ENCODE results near the gene SNAP29. TPM values are rescaled to one million over a fixed set of nuclear protein-coding genes. Genes with fewer than 3 reads are reported as not detected.
"Not testable (repeated sequence)": the region's sequence is repeated elsewhere in the genome, so short reads cannot be mapped to it uniquely, and the experiment has no call there.

The SNAP29 gene
- total RNA-seq, 1 experiment from 2014 or later = 9.6 TPM

GRCh38 chr22:20937794-20938671, 79.2 kb downstream of the SNAP29 start:
- no peak for DNase-seq (ENCODE audit: low read depth)
- in situ Hi-C loops (cut with HindIII; ENCODE audit: low pct_unique_long_range_greater_than_20kb, low sequenced_read_pairs) = no loop called here

DNA sequence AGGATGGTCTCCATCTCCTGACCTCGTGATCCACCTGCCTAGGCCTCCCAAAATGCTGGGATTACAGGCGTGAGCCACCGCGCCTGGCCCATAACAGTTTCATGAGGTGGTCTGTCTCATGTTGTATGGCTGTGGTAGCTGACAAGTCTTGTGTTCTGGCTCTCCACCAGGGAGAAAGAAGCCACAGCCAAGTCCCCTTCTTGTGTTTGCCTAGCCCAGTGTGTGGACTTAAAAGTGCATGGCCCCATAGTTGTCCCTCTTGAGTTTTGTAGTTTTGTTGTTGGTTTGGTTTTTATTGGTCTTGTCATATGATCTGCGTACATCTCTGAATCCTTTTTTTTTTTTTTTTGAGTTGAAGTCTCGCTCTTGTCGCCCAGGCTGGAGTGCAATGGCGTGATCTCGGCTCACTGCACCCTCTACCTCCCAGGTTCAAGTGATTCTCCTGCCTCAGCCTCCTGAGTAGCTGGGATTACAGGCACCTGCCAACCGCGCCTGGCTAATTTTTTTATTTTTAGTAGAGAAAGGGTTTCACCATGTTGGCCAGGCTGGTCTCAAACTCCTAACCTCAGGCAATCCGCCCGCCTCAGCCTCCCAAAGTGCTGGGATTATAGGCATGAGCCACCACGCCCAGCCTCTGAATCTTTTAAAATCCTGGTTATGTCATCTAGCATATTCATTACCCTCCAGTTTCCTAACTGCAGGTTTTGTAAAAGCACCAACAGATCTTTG, 80.8 kb downstream of the SNAP29 start:
- in situ Hi-C loops (cut with HindIII; ENCODE audit: low pct_unique_long_range_greater_than_20kb, low sequenced_read_pairs); DNase-seq (ENCODE audit: low read depth): not testable (repeated sequence)

- no peak for DNase-seq (ENCODE audit: low read depth)
- in situ Hi-C loops (cut with HindIII; ENCODE audit: low pct_unique_long_range_greater_than_20kb, low sequenced_read_pairs) = no loop called here
Observed at GRCh38 chr22:20940186-20940651, 81.4 kb downstream of the SNAP29 start.

Other genes starting within 250 kb of the SNAP29 start
- not detected in 2 replicates for gene SERPIND1, start 84.9 kb upstream of the SNAP29 start, total RNA-seq (2014; rRNA removed; shearing (Covaris generic); ENCODE audit: low replicate concordance)
- 29.9 and 38.0 TPM in 2 replicates for gene PI4KA, start 196 bp upstream of the SNAP29 start, total RNA-seq (2014; rRNA removed; shearing (Covaris generic); ENCODE audit: low replicate concordance)
- 25.5 and 30.6 TPM in 2 replicates for gene CRKL, start 58.4 kb downstream of the SNAP29 start, total RNA-seq (2014; rRNA removed; shearing (Covaris generic); ENCODE audit: low replicate concordance)
- gene AIFM3, start 108.2 kb downstream of the SNAP29 start, total RNA-seq (2014; rRNA removed; shearing (Covaris generic); ENCODE audit: low replicate concordance) = 9.6 and 10.9 TPM in 2 replicates
- gene LZTR1, start 123.3 kb downstream of the SNAP29 start, total RNA-seq (2014; rRNA removed; shearing (Covaris generic); ENCODE audit: low replicate concordance) = 27.5 and 50.7 TPM in 2 replicates
- gene THAP7, start 143.1 kb downstream of the SNAP29 start, total RNA-seq (2014; rRNA removed; shearing (Covaris generic); ENCODE audit: low replicate concordance) = 55.0 and 75.9 TPM in 2 replicates
- gene P2RX6, start 156.2 kb downstream of the SNAP29 start, total RNA-seq (2014; rRNA removed; shearing (Covaris generic); ENCODE audit: low replicate concordance) = 8.6 and 9.2 TPM in 2 replicates
- gene SLC7A4, start 173.6 kb downstream of the SNAP29 start, total RNA-seq (2014; rRNA removed; shearing (Covaris generic); ENCODE audit: low replicate concordance) = not detected in 2 replicates
- not detected in 2 replicates for gene LRRC74B, start 186.9 kb downstream of the SNAP29 start, total RNA-seq (2014; rRNA removed; shearing (Covaris generic); ENCODE audit: low replicate concordance)

Data from Caki2 (cell line).